ENCODE results near the gene PCDH20. TPM values are rescaled to one million over a fixed set of nuclear protein-coding genes. Genes with fewer than 3 reads are reported as not detected.

PCDH20 gene
- total RNA-seq, 1 donor, result not detected

DNA sequence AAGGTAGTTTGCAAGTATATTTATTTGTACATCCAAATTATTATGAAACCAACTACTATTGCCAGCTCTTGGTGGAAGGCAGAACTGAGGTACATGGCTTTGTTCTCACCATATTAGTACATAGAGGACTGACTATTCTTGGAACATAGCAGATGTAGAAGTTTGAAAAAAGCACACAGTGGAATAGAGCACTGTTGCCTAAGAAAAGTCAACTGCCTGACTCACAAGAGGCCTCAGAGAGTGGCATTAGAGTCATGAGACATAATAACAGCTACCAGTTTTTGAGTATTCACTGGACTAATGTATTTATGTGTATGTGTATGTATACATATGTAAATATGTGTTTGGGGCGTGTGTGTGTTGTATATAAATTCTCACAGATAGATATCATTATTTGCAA is 8.3 kb upstream of the PCDH20 start:
- TF ChIP-seq, protein P1, sequence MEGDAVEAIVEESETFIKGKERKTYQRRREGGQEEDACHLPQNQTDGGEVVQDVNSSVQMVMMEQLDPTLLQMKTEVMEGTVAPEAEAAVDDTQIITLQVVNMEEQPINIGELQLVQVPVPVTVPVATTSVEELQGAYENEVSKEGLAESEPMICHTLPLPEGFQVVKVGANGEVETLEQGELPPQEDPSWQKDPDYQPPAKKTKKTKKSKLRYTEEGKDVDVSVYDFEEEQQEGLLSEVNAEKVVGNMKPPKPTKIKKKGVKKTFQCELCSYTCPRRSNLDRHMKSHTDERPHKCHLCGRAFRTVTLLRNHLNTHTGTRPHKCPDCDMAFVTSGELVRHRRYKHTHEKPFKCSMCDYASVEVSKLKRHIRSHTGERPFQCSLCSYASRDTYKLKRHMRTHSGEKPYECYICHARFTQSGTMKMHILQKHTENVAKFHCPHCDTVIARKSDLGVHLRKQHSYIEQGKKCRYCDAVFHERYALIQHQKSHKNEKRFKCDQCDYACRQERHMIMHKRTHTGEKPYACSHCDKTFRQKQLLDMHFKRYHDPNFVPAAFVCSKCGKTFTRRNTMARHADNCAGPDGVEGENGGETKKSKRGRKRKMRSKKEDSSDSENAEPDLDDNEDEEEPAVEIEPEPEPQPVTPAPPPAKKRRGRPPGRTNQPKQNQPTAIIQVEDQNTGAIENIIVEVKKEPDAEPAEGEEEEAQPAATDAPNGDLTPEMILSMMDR (IDR thresholded peaks at IDR 0.05; ENCODE audit: extremely low read depth, low read depth, low read length), result no peak
- Histone ChIP-seq H3K27me3 (ENCODE audit: insufficient read depth, low read length) (no peaks in the 10 kb centered on the region), H3K4me3 (ENCODE audit: insufficient read depth, low read length) (no peak overlapping the region), H3K36me3 (ENCODE audit: insufficient read depth, low read length) (no peaks in the 10 kb centered on the region), H3K4me2 (ENCODE audit: insufficient read depth, low read length) (no peak overlapping the region), H4K20me1 (ENCODE audit: insufficient read depth, low read length) (no peaks in the 10 kb centered on the region), H2AFZ (ENCODE audit: low read length) (no peak overlapping the region), H3K79me2 (ENCODE audit: insufficient read depth, low read length) (no peaks in the 10 kb centered on the region), H3K4me1 (ENCODE audit: insufficient read depth, low read length) (no peaks in the 10 kb centered on the region), H3K9me3 (ENCODE audit: low read depth, low read length) (no peaks in the 10 kb centered on the region), H3K27ac (ENCODE audit: low read depth, low read length) (no peak overlapping the region)
- no peak for DNase-seq (ENCODE audit: insufficient read length, low spot score, missing footprints)

DNA sequence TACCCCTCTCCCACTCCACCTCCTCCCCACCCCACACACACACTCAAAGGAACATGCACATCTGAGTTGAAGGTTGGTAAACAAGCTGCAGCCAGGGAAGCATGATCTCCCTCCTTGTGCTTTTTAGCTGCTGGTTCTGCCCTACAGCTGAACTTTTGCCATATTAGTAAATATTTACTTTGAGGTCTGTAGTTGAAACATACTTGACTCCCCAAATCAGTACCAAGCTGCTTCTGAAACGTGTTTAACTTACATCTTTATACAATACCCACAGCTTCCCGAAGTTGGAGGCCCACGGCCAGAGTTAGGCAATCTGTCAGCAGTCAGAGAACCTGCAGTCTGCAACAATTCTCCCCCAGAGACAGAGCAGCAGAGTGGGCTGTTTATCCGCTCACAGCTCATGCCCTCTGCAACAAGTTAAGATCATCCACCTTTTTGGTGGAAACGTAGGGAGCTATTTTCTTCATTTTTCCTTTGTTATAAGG is 1.5 kb upstream of the PCDH20 start:
- H3K79me2 ChIP-seq (ENCODE audit: insufficient read depth, low read length), result no peaks in the 10 kb centered on the region
- no peaks in the 10 kb centered on the region for H3K4me1 ChIP-seq (ENCODE audit: insufficient read depth, low read length)
- TF ChIP-seq, protein P1 (IDR thresholded peaks at IDR 0.05; ENCODE audit: extremely low read depth, low read depth, low read length), result no peak
- H3K27ac ChIP-seq (ENCODE audit: low read depth, low read length), result no peak overlapping the region
- H3K9me3 ChIP-seq (ENCODE audit: low read depth, low read length), result no peaks in the 10 kb centered on the region
- H3K27me3 ChIP-seq (ENCODE audit: insufficient read depth, low read length), result no peaks in the 10 kb centered on the region
- H3K4me3 ChIP-seq (ENCODE audit: insufficient read depth, low read length), result no peak overlapping the region
- H3K4me2 ChIP-seq (ENCODE audit: insufficient read depth, low read length), result no peak overlapping the region
- DNase-seq (ENCODE audit: insufficient read length, low spot score, missing footprints), result no peak
- H3K36me3 ChIP-seq (ENCODE audit: insufficient read depth, low read length), result no peaks in the 10 kb centered on the region
- no peaks in the 10 kb centered on the region for H4K20me1 ChIP-seq (ENCODE audit: insufficient read depth, low read length)
- H2AFZ ChIP-seq (ENCODE audit: low read length), result no peak overlapping the region

DNA sequence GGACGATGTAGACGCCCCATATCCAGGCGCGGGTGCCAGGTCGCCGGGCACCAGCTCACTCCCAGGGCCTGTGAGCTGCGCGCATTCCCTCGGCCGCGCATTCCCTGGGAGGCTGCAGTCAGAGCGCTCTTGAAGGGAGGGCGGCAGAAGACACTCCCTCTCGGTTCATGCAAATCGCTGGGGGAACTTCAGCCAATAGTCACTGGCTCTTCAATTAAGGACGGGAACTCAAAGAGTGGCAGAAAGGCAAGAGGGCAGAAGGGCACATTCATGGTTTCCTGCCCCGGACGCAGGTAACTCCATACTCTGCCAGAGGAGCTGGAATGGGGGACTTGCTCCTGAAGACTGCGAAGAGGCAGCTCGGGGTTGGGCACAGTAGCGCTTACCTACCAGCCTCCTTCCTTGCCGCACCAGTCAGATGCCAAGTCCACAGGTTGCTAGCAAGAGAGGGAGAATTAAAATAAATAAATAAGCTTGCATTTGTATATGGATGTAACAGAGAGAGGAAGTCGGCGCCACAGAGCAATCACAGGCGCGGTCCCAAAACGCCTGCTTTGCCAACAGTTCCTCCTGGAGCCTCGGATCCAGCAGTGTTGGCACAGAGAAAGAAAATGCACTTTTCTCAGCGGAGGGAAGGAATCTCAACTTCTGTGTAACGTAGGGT is 459 bp downstream of the PCDH20 start:
- no peaks in the 10 kb centered on the region for H3K4me1 ChIP-seq (ENCODE audit: insufficient read depth, low read length)
- H3K4me3 ChIP-seq (ENCODE audit: insufficient read depth, low read length), result no peak overlapping the region
- H3K36me3 ChIP-seq (ENCODE audit: insufficient read depth, low read length), result no peaks in the 10 kb centered on the region
- no peak overlapping the region for H3K27ac ChIP-seq (ENCODE audit: low read depth, low read length)
- TF ChIP-seq, protein P1 (IDR thresholded peaks at IDR 0.05; ENCODE audit: extremely low read depth, low read depth, low read length), result no peak
- no peaks in the 10 kb centered on the region for H3K27me3 ChIP-seq (ENCODE audit: insufficient read depth, low read length)
- no peak overlapping the region for H3K4me2 ChIP-seq (ENCODE audit: insufficient read depth, low read length)
- DNase-seq (ENCODE audit: insufficient read length, low spot score, missing footprints), result peak; percentile 18
- H3K9me3 ChIP-seq (ENCODE audit: low read depth, low read length), result no peaks in the 10 kb centered on the region
- H3K79me2 ChIP-seq (ENCODE audit: insufficient read depth, low read length), result no peaks in the 10 kb centered on the region
- no peaks in the 10 kb centered on the region for H4K20me1 ChIP-seq (ENCODE audit: insufficient read depth, low read length)
- H2AFZ ChIP-seq (ENCODE audit: low read length), result no peak overlapping the region

DNA sequence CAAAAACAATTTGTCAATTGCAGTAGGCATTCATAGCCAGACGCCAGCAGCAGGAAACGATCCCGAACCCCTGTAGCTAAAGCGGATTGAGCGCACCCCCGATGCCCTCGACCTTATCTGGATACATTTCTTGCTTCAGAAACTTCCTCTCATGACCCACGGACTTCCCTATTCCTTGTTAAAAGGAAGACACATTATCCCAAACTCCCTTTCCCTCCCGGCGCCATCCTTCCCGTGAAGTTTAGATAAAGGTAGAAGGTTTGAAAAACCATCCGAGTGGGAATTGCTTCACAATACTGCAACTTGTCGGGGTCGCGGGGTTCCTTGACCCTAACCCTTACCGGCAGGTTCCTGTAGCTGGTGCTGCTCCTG is 977 bp downstream of the PCDH20 start:
- Histone ChIP-seq H4K20me1 (ENCODE audit: insufficient read depth, low read length) (no peaks in the 10 kb centered on the region), H3K4me2 (ENCODE audit: insufficient read depth, low read length) (no peak overlapping the region), H3K4me1 (ENCODE audit: insufficient read depth, low read length) (no peaks in the 10 kb centered on the region), H3K79me2 (ENCODE audit: insufficient read depth, low read length) (no peaks in the 10 kb centered on the region), H3K27ac (ENCODE audit: low read depth, low read length) (no peak overlapping the region), H3K9me3 (ENCODE audit: low read depth, low read length) (no peaks in the 10 kb centered on the region), H3K27me3 (ENCODE audit: insufficient read depth, low read length) (no peaks in the 10 kb centered on the region), H3K4me3 (ENCODE audit: insufficient read depth, low read length) (no peak overlapping the region), H3K36me3 (ENCODE audit: insufficient read depth, low read length) (no peaks in the 10 kb centered on the region), H2AFZ (ENCODE audit: low read length) (no peak overlapping the region)
- TF ChIP-seq, protein P1 (IDR thresholded peaks at IDR 0.05; ENCODE audit: extremely low read depth, low read depth, low read length), result no peak
- peak; percentile 55 for DNase-seq (ENCODE audit: insufficient read length, low spot score, missing footprints)
